SK-N-SH treated with all-trans-retinoic acid at 6 μM for 48 hours (cell line): ENCODE data around the gene PAPSS2.

Experiments used
- ATAC-seq: fragments of 200-7000 bp; cut with Tn5 transposase; 3 replicates; pipeline ENCODE4 v1.9.1; 2020; ENCODE audit warnings: mild to moderate bottlenecking, moderate library complexity
- ARNTL ChIP-seq: fragments of 450-650 bp; formaldehyde crosslinking; IDR thresholded peaks from 2 replicates; pipeline ENCODE4 v1.5.0; 2020; ENCODE audit warnings: low read depth, mild to moderate bottlenecking, moderate library complexity, borderline replicate concordance
- BACH2 ChIP-seq: fragments of 250-450 bp; sonication (Bioruptor Pico); IDR thresholded peaks from 2 replicates; pipeline ENCODE4 v1.9.0; 2021; ENCODE audit warnings: mild to moderate bottlenecking, borderline replicate concordance
- CREB5 ChIP-seq: fragments of 250-450 bp; sonication (Bioruptor Pico); IDR thresholded peaks from 2 replicates; pipeline ENCODE4 v1.5.1; 2020; ENCODE audit warnings: low read depth, mild to moderate bottlenecking, moderate library complexity
- CSDC2 ChIP-seq: fragments of 250-450 bp; sonication (Bioruptor Pico); IDR thresholded peaks from 2 replicates; pipeline ENCODE4 v1.5.0; 2020; ENCODE audit warnings: mild to moderate bottlenecking, moderate library complexity
- GLIS3 ChIP-seq: fragments of 250-450 bp; sonication (Bioruptor Pico); IDR thresholded peaks from 2 replicates; pipeline ENCODE4 v1.5.0; 2020; ENCODE audit warnings: mild to moderate bottlenecking, moderate library complexity
- ISL1 ChIP-seq: fragments of 250-450 bp; sonication (Bioruptor Pico); IDR thresholded peaks from 2 replicates; pipeline ENCODE4 v2.1.2; 2022; ENCODE audit warnings: mild to moderate bottlenecking, moderate library complexity
- OSR1 ChIP-seq: fragments of 250-450 bp; sonication (Bioruptor Pico); IDR thresholded peaks from 2 replicates; pipeline ENCODE4 v1.8.0; 2022; ENCODE audit warnings: moderate library complexity, mild to moderate bottlenecking, inconsistent platforms
- PATZ1 ChIP-seq: fragments of 250-450 bp; sonication (Bioruptor Pico); IDR thresholded peaks from 2 replicates; pipeline ENCODE4 v1.8.0; 2020; ENCODE audit warnings: mild to moderate bottlenecking, moderate library complexity, borderline replicate concordance
- PPARA ChIP-seq: fragments of 250-450 bp; sonication (Bioruptor Pico); IDR thresholded peaks from 2 replicates; pipeline ENCODE4 v1.5.0; 2020; ENCODE audit warnings: mild to moderate bottlenecking, borderline replicate concordance
- RARB ChIP-seq: fragments of 250-450 bp; sonication (Bioruptor Pico); IDR thresholded peaks from 2 replicates; pipeline ENCODE4 v1.8.0; 2021; ENCODE audit warnings: mild to moderate bottlenecking, moderate library complexity
- SNAI2 ChIP-seq: fragments of 250-450 bp; sonication (Bioruptor Pico); IDR thresholded peaks from 2 replicates; pipeline ENCODE4 v1.5.0; 2020; ENCODE audit warnings: mild to moderate bottlenecking, moderate library complexity
- TCF4 ChIP-seq: fragments of 250-450 bp; sonication (Bioruptor Pico); IDR thresholded peaks from 2 replicates; pipeline ENCODE4 v1.8.0; 2021; ENCODE audit warnings: mild to moderate bottlenecking, moderate library complexity, borderline replicate concordance
- TOX ChIP-seq: fragments of 250-450 bp; sonication (Bioruptor Pico); IDR thresholded peaks from 2 replicates; pipeline ENCODE4 v1.8.0; 2021; ENCODE audit warnings: mild to moderate bottlenecking, moderate library complexity, borderline replicate concordance
- ZC3H10 ChIP-seq: fragments of 250-450 bp; sonication (Bioruptor Pico); IDR thresholded peaks from 2 replicates; pipeline ENCODE4 v1.5.1; 2021; ENCODE audit warnings: mild to moderate bottlenecking, moderate library complexity
- ZFP3 ChIP-seq: fragments of 250-450 bp; sonication (Bioruptor Pico); IDR thresholded peaks from 2 replicates; pipeline ENCODE4 v1.5.0; 2020; ENCODE audit warnings: mild to moderate bottlenecking, moderate library complexity
- ZFP30 ChIP-seq: fragments of 450-650 bp; formaldehyde crosslinking; IDR thresholded peaks from 2 replicates; pipeline ENCODE4 v1.5.0; 2022; ENCODE audit warnings: mild to moderate bottlenecking, moderate library complexity
- ZNF565 ChIP-seq: fragments of 450-650 bp; formaldehyde crosslinking; conservative IDR thresholded peaks from 2 replicates; pipeline ENCODE4 v1.5.0; 2020; ENCODE audit warnings: low read depth, mild to moderate bottlenecking, moderate library complexity
- ZNF70 ChIP-seq: fragments of 450-650 bp; formaldehyde crosslinking; IDR thresholded peaks from 2 replicates; pipeline ENCODE4 v1.5.0; 2020; ENCODE audit warnings: mild to moderate bottlenecking, moderate library complexity
- ZNF8 ChIP-seq: fragments of 450-650 bp; formaldehyde crosslinking; IDR thresholded peaks from 2 replicates; pipeline ENCODE4 v1.5.0; 2020; ENCODE audit warnings: mild to moderate bottlenecking, moderate library complexity
- TF ChIP-seq, protein P1 (sequence below): fragments of 250-450 bp; sonication (Bioruptor Pico); IDR thresholded peaks from 2 replicates; pipeline ENCODE4 v1.5.1; 2021; ENCODE audit warnings: mild to moderate bottlenecking, moderate library complexity
- TF ChIP-seq, protein P2 (sequence below): fragments of 250-450 bp; sonication (Bioruptor Pico); IDR thresholded peaks from 2 replicates; pipeline ENCODE4 v1.8.0; 2021; ENCODE audit warnings: low read depth, mild to moderate bottlenecking, moderate library complexity, borderline replicate concordance

The PAPSS2 gene

DNA sequence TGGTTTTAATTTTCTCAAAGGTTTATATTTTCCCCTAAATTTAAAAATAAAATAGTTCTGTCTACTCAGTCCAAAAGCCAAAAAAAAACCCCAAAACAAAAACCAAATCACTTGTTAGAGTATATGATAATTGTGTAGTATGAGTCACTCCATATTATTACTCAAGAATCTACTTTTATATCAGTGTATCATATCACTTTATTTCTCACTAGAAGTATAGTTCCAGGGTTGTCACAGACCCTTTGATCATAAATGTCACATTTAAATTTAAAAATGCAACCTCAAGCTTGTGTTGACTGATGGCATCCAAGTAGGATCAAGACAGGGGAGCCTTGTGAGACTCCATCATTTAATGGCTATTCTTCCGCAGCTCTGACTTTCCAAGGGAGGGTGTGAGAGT lies 61.0 kb downstream of the PAPSS2 start:
- TF ChIP-seq ZFP30 (no peak), BACH2 (CRISPR knock-in tag) (no peak), PPARA (CRISPR knock-in tag) (no peak), ZNF8 (no peak), SNAI2 (CRISPR knock-in tag) (no peak), CREB5 (CRISPR knock-in tag) (no peak), ISL1 (CRISPR knock-in tag) (no peak), ZC3H10 (CRISPR knock-in tag) (no peak), OSR1 (CRISPR knock-in tag) (no peak), PATZ1 (CRISPR knock-in tag) (no peak), TCF4 (CRISPR knock-in tag) (no peak), CSDC2 (CRISPR knock-in tag) (no peak), ZFP3 (CRISPR knock-in tag) (no peak)
- TF ChIP-seq, protein P1, sequence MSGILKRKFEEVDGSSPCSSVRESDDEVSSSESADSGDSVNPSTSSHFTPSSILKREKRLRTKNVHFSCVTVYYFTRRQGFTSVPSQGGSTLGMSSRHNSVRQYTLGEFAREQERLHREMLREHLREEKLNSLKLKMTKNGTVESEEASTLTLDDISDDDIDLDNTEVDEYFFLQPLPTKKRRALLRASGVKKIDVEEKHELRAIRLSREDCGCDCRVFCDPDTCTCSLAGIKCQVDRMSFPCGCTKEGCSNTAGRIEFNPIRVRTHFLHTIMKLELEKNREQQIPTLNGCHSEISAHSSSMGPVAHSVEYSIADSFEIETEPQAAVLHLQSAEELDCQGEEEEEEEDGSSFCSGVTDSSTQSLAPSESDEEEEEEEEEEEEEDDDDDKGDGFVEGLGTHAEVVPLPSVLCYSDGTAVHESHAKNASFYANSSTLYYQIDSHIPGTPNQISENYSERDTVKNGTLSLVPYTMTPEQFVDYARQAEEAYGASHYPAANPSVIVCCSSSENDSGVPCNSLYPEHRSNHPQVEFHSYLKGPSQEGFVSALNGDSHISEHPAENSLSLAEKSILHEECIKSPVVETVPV (CRISPR knock-in tag) = no peak
- TF ChIP-seq, protein P2, sequence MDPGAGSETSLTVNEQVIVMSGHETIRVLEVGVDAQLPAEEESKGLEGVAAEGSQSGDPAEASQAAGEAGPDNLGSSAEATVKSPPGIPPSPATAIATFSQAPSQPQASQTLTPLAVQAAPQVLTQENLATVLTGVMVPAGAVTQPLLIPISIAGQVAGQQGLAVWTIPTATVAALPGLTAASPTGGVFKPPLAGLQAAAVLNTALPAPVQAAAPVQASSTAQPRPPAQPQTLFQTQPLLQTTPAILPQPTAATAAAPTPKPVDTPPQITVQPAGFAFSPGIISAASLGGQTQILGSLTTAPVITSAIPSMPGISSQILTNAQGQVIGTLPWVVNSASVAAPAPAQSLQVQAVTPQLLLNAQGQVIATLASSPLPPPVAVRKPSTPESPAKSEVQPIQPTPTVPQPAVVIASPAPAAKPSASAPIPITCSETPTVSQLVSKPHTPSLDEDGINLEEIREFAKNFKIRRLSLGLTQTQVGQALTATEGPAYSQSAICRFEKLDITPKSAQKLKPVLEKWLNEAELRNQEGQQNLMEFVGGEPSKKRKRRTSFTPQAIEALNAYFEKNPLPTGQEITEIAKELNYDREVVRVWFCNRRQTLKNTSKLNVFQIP = no peak
- TF ChIP-seq, all 23 proteins: peak for 0
- ATAC-seq = no peak

GRCh38 chr10:87721781-87722180 lies 62.1 kb downstream of the PAPSS2 start:
- no peak for ATAC-seq
- TF ChIP-seq ZNF565 (CRISPR knock-in tag) (no peak), RARB (CRISPR knock-in tag) (no peak), SNAI2 (CRISPR knock-in tag) (no peak), TCF4 (CRISPR knock-in tag) (no peak), TOX (CRISPR knock-in tag) (no peak), CREB5 (CRISPR knock-in tag) (no peak), OSR1 (CRISPR knock-in tag) (no peak), ZNF8 (no peak), ZFP30 (no peak), ISL1 (CRISPR knock-in tag) (no peak), CSDC2 (CRISPR knock-in tag) (no peak), PPARA (CRISPR knock-in tag) (no peak), ZFP3 (CRISPR knock-in tag) (no peak), ARNTL (CRISPR knock-in tag) (no peak), ZC3H10 (CRISPR knock-in tag) (no peak), ZNF70 (CRISPR knock-in tag) (no peak)
- TF ChIP-seq, protein P2 = no peak

DNA sequence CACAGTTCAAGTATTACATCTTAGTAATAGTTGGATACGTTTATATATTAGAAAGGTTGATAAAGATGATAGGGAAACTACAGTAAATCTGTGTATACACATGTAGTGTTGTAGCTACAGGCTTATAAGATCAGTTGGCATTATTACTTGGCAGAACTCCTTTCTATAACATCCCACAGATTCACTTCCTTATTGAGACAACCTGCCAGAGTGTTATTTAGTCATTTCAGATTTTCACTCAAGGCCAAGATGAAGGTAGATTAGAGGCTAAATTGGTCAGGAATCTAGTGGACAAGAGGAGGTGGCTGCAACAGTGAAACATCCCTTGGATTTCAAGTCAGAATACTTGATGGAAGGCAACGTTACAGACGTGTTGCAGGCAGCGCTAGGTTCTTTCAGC lies 63.0 kb downstream of the PAPSS2 start:
- TF ChIP-seq ZFP30 (no peak), SNAI2 (CRISPR knock-in tag) (no peak), PPARA (CRISPR knock-in tag) (no peak), RARB (CRISPR knock-in tag) (no peak), ARNTL (CRISPR knock-in tag) (no peak), CREB5 (CRISPR knock-in tag) (no peak), GLIS3 (CRISPR knock-in tag) (no peak), ZFP3 (CRISPR knock-in tag) (no peak), ZNF70 (CRISPR knock-in tag) (no peak), TOX (CRISPR knock-in tag) (no peak), BACH2 (CRISPR knock-in tag) (no peak), OSR1 (CRISPR knock-in tag) (no peak), CSDC2 (CRISPR knock-in tag) (no peak), ISL1 (CRISPR knock-in tag) (no peak), TCF4 (CRISPR knock-in tag) (no peak), ZNF8 (no peak)
- TF ChIP-seq, protein P1 (CRISPR knock-in tag) = no peak

More for the DNA sequence above, 63.0 kb downstream of the PAPSS2 start:
- no peak for ATAC-seq
